B cell (primary cell): ENCODE results near the gene VWA7. TPM values are rescaled to one million over a fixed set of nuclear protein-coding genes. Genes with fewer than 3 reads are reported as not detected.

Source experiments
- ATAC-seq: fragments of 200-7000 bp; cut with Tn5 transposase; one replicate; pipeline ENCODE4 v1.10.0; 2021; ENCODE audit warnings: low read depth, mild to moderate bottlenecking, moderate number of reproducible peaks, moderate library complexity
- CTCF ChIA-PET: fragments of 350-600 bp; sonication (Branson Sonifier 250); formaldehyde crosslinking; loops from one replicate; lab custom pipeline; 2021; ENCODE audit warnings: antibody characterized with exemption, inconsistent platforms; lab: Charles Lee
- POLR2A ChIA-PET: fragments of 350-600 bp; sonication (Branson Sonifier 250); formaldehyde crosslinking; loops from one replicate; lab custom pipeline; 2021; ENCODE audit warnings: antibody characterized with exemption; lab: Charles Lee
- DNase-seq: peaks from one replicate; pipeline ENCODE4 v3.0.0; 2013
- H2AFZ ChIP-seq: 2 replicates; pipeline ENCODE4 v1.6.1; 2012; ENCODE audit warnings: mild to moderate bottlenecking, low read depth, low read length; ENCODE audit not compliant: insufficient read depth, poor library complexity, severe bottlenecking
- H3K27ac ChIP-seq, 2 donors: 1 replicate in 1 of 2; 2 replicates in 1 of 2; pipeline ENCODE4 v1.5.1; 2012 to 2013; ENCODE audit warnings: low read length in 2 of 2, mild to moderate bottlenecking in 2 of 2, moderate library complexity in 1 of 2
- H3K27me3 ChIP-seq, 4 experiments: fragments of 200-600 bp in 1 of 4; sonication (generic) in 1 of 4; replicated peaks in 1 of 4; 1 replicate in 2 of 4; 2 replicates in 2 of 4; pipeline versions ENCODE4 v1.6.1 to v1.7.0; 2013 to 2016; ENCODE audit warnings: low read length in 3 of 4, mild to moderate bottlenecking in 2 of 4, mixed read lengths in 1 of 4, moderate library complexity in 1 of 4; ENCODE audit not compliant: insufficient read depth in 4 of 4, control insufficient read depth in 3 of 4; ENCODE audit errors: control extremely low read depth in 1 of 4
- H3K36me3 ChIP-seq, 2 experiments: replicated peaks in 1 of 2; 1 replicate in 1 of 2; 2 replicates in 1 of 2; pipeline versions ENCODE4 v1.6.1 to v1.7.1; 2013; ENCODE audit warnings: low read length in 1 of 2; ENCODE audit not compliant: insufficient read depth in 2 of 2, control insufficient read depth in 1 of 2; ENCODE audit errors: control extremely low read depth in 1 of 2, extremely low read depth in 1 of 2
- H3K4me1 ChIP-seq, 2 donors: fragments of 200-600 bp in 1 of 2; sonication (generic) in 1 of 2; 1 replicate in 1 of 2; 2 replicates in 1 of 2; pipeline versions ENCODE4 v1.5.1 to v1.6.1; 2013 to 2017; ENCODE audit warnings: low read length in 2 of 2; ENCODE audit not compliant: control insufficient read depth in 2 of 2, insufficient read depth in 2 of 2
- H3K4me2 ChIP-seq: replicated peaks from 2 replicates; pipeline ENCODE3; 2012; ENCODE audit warnings: mild to moderate bottlenecking, low read depth, low read length; ENCODE audit not compliant: poor library complexity, severe bottlenecking
- H3K4me3 ChIP-seq, 5 experiments: fragments of 200-600 bp in 1 of 5; sonication (generic) in 1 of 5; 1 replicate in 3 of 5; 2 replicates in 2 of 5; pipeline versions ENCODE4 v1.5.1 to v1.7.0; 2011 to 2016; ENCODE audit warnings: low read length in 4 of 5, mild to moderate bottlenecking in 4 of 5, low read depth in 2 of 5, control low read depth in 1 of 5, moderate library complexity in 1 of 5; ENCODE audit not compliant: insufficient read depth in 1 of 5; ENCODE audit errors: control extremely low read depth in 1 of 5, extremely low read depth in 1 of 5
- H3K79me2 ChIP-seq: fragments of 200-600 bp; sonication (generic); one replicate; pipeline ENCODE4 v1.6.0; 2016; ENCODE audit warnings: low read length; ENCODE audit not compliant: control insufficient read depth, insufficient read depth
- H3K9ac ChIP-seq: fragments of 200-600 bp; sonication (generic); 2 replicates; pipeline ENCODE4 v1.6.1; 2017; ENCODE audit warnings: mild to moderate bottlenecking, low read length, moderate library complexity
- H3K9me3 ChIP-seq, 3 donors: one replicate each; pipeline versions ENCODE4 v1.6.1 to v1.7.1; 2013; ENCODE audit warnings: low read length in 2 of 3; ENCODE audit not compliant: control insufficient read depth in 2 of 3, insufficient read depth in 1 of 3; ENCODE audit errors: control extremely low read depth in 1 of 3
- H4K20me1 ChIP-seq: 2 replicates; pipeline ENCODE4 v1.6.0; 2012; ENCODE audit warnings: mild to moderate bottlenecking, low read length; ENCODE audit not compliant: insufficient read depth, control insufficient read depth, poor library complexity, severe bottlenecking
- H3K27ac Mint-ChIP-seq: one replicate; pipeline ENCODE4 v1.8.0; 2021; ENCODE audit warnings: mixed read lengths
- H3K27me3 Mint-ChIP-seq: one replicate; pipeline ENCODE4 v1.8.0; 2021; ENCODE audit warnings: mixed read lengths
- H3K4me1 Mint-ChIP-seq: one replicate; pipeline ENCODE4 v1.8.0; 2021; ENCODE audit warnings: mixed read lengths
- H3K4me3 Mint-ChIP-seq: one replicate; pipeline ENCODE4 v1.8.0; 2021; ENCODE audit warnings: mixed read lengths
- H3K9me3 Mint-ChIP-seq: one replicate; pipeline ENCODE4 v1.8.0; 2022; ENCODE audit warnings: mixed read lengths; ENCODE audit not compliant: insufficient read depth
- EZH2 ChIP-seq: IDR thresholded peaks from 2 replicates; pipeline ENCODE4 v1.6.1; 2012; ENCODE audit warnings: borderline replicate concordance, low read depth, mild to moderate bottlenecking, moderate library complexity, low read length; ENCODE audit not compliant: insufficient read depth, poor library complexity, severe bottlenecking
- WGBS: methylation state at CpG from one replicate; pipeline ENCODE4 v1.1.5; 2013; ENCODE audit warnings: missing lambda C conversion rate; ENCODE audit not compliant: insufficient coverage; 5-methylcytosine and 5-hydroxymethylcytosine counted together
- intact Hi-C: fragments of 100-400 bp; cut with micrococcal nuclease; formaldehyde crosslinking; loops from one replicate; pipeline ENCODE4 v1.10.0; 2022
- polyA plus RNA-seq: library from polyadenylated mRNA; depleted of rRNA; stranded (reverse); fragments of >200 nt; gene quantifications from 2 replicates; pipeline ENCODE4 v1.2.3, GENCODE V29; 2012
- total RNA-seq, 2 donors: library from RNA; stranded (reverse); fragments of 120-200 nt in 1 of 2; gene quantifications; 1 replicate in 1 of 2; 2 replicates in 1 of 2; pipeline versions ENCODE4 v1.2.3 to v1.2.4, GENCODE V29; 2013 to 2022
- TF ChIP-seq, protein P1 (sequence below): fragments of 200-600 bp; IDR thresholded peaks from one replicate; pipeline ENCODE4 v1.8.0; 2022; ENCODE audit warnings: antibody characterized with exemption, mild to moderate bottlenecking

VWA7 gene
- total and polyA plus RNA-seq, 2 donors (not counting 1 experiment from before 2014, with no cell fraction given) = 5.2 to 6.0 TPM

DNA sequence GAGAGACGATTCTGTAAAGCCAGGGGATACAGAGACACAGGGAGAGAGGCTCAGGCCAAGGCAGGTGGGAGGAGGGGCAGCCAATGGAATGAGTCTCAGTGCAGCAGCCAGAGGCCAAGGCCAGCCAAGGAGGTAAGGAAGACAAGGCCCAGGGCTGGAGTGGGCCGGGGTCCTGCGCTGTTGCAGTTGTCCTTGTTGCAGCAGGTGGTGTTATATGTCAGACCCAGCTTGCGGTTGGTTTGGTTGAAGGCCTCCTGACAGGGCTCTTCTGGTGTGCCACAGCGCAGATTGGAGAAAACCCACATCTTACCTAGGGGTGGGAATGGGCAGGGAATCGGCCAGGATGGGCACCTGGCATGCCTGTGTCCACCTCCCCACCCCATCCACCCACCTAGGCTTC is 58.1 kb downstream of the VWA7 start:
- Histone ChIP-seq H3K9me3 (no peaks in the 10 kb centered on the region), H3K4me1 (peaks cover 7 to 12% of the 10 kb centered on the region in 2 donors), H2AFZ (no peak overlapping the region), H4K20me1 (no peaks in the 10 kb centered on the region), H3K4me2 (no peak overlapping the region), H3K4me3 (no peak overlapping the region), H3K79me2 (no peaks in the 10 kb centered on the region), H3K27ac (no peak overlapping the region), H3K36me3 (no peaks in the 10 kb centered on the region), H3K27me3 (no peaks in the 10 kb centered on the region), H3K9ac (no peak overlapping the region)
- ChIA-PET CTCF (no interaction called here), POLR2A (no interaction called here)
- Mint-ChIP-seq H3K9me3 (no peaks in the 10 kb centered on the region), H3K27ac (no peak overlapping the region), H3K27me3 (no peaks in the 10 kb centered on the region), H3K4me1 (peaks cover 12% of the 10 kb centered on the region), H3K4me3 (no peak overlapping the region)
- TF ChIP-seq, protein P1, sequence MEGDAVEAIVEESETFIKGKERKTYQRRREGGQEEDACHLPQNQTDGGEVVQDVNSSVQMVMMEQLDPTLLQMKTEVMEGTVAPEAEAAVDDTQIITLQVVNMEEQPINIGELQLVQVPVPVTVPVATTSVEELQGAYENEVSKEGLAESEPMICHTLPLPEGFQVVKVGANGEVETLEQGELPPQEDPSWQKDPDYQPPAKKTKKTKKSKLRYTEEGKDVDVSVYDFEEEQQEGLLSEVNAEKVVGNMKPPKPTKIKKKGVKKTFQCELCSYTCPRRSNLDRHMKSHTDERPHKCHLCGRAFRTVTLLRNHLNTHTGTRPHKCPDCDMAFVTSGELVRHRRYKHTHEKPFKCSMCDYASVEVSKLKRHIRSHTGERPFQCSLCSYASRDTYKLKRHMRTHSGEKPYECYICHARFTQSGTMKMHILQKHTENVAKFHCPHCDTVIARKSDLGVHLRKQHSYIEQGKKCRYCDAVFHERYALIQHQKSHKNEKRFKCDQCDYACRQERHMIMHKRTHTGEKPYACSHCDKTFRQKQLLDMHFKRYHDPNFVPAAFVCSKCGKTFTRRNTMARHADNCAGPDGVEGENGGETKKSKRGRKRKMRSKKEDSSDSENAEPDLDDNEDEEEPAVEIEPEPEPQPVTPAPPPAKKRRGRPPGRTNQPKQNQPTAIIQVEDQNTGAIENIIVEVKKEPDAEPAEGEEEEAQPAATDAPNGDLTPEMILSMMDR = no peak
- no peak for TF ChIP-seq EZH2
- ATAC-seq (no peak), DNase-seq (no peak)
- WGBS = 94% methylated on average over 6 of the region's 6 CpGs
- intact Hi-C loops = no loop called here

DNA sequence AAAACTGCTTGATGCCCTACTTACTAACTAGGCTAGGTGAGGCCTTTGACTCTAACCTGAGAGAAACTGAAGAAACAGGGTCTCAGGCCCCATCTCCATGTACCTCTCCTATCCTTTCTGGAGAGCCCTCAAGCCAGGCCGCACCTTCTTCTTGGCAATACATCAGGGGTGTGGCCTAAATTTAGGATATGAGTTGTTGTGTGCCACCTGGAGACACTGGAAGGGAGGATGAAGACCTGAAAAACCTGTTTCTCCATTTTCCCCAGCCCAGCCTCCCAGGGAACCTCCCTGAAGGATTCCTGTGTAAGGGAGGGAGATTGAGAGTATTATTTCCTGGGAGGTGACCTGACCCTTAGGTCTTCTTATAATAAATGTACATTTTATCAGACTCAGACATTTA is 58.9 kb downstream of the VWA7 start:
- no peaks in the 10 kb centered on the region for H3K36me3 ChIP-seq
- H2AFZ ChIP-seq = no peak overlapping the region
- DNase-seq (no peak), ATAC-seq (no peak)
- ChIA-PET POLR2A (no interaction called here), CTCF (no interaction called here)
- H3K79me2 ChIP-seq = no peaks in the 10 kb centered on the region
- no peaks in the 10 kb centered on the region for H3K27me3 ChIP-seq
- Mint-ChIP-seq H3K27ac (no peak overlapping the region), H3K9me3 (no peaks in the 10 kb centered on the region), H3K4me1 (peaks cover 6% of the 10 kb centered on the region), H3K27me3 (no peaks in the 10 kb centered on the region), H3K4me3 (no peak overlapping the region)
- H3K4me1 ChIP-seq = peaks cover 3 to 5% of the 10 kb centered on the region in 2 donors
- TF ChIP-seq EZH2 = no peak
- TF ChIP-seq, protein P1 = no peak
- H3K4me2 ChIP-seq = no peak overlapping the region
- no peaks in the 10 kb centered on the region for H3K9me3 ChIP-seq
- H3K27ac ChIP-seq = no peak overlapping the region
- H3K4me3 ChIP-seq = no peak overlapping the region
- intact Hi-C loops = no loop called here
- no peaks in the 10 kb centered on the region for H4K20me1 ChIP-seq
- no CpG with 5 or more reads among the region's 1 CpG for WGBS
- no peak overlapping the region for H3K9ac ChIP-seq
